Left hindlimb (tissue), 1 donor: ENCODE measurements around the gene KCNC3.
A peak's percentile ranks its signal among the peaks of the same experiment; 100 is the strongest.

Source experiments
- DNase-seq: peaks from one replicate; pipeline ENCODE4 v3.0.0-alpha.2; 2018

Gene KCNC3

GRCh38 chr19:50326101-50326664 lies 3.0 kb downstream of the KCNC3 start:
- DNase-seq = no peak

- DNase-seq = peak; percentile 69
Measured at GRCh38 chr19:50325310-50326100, 3.7 kb downstream of the KCNC3 start.

- DNase-seq = no peak
Measured at GRCh38 chr19:50324331-50324730, 4.8 kb downstream of the KCNC3 start.

- no peak for DNase-seq
Measured at GRCh38 chr19:50323782-50324133, 5.4 kb downstream of the KCNC3 start.

- no peak for DNase-seq
Measured at GRCh38 chr19:50322931-50323781, 6.0 kb downstream of the KCNC3 start.

GRCh38 chr19:50322234-50322633 lies 6.9 kb downstream of the KCNC3 start:
- no peak for DNase-seq

GRCh38 chr19:50321831-50322230 lies 7.3 kb downstream of the KCNC3 start:
- DNase-seq = no peak

- no peak for DNase-seq
Measured at GRCh38 chr19:50320596-50320995, 8.6 kb downstream of the KCNC3 start.

GRCh38 chr19:50320051-50320450 lies 9.1 kb downstream of the KCNC3 start:
- no peak for DNase-seq

GRCh38 chr19:50319156-50319555 lies 10.0 kb downstream of the KCNC3 start:
- DNase-seq = no peak

- DNase-seq = no peak
Measured at GRCh38 chr19:50318438-50318837, 10.7 kb downstream of the KCNC3 start.

GRCh38 chr19:50317115-50317514 lies 12.1 kb downstream of the KCNC3 start:
- DNase-seq = no peak

- DNase-seq = no peak
Measured at GRCh38 chr19:50315773-50316448, 13.3 kb downstream of the KCNC3 start.

- DNase-seq = no peak
Measured at GRCh38 chr19:50314724-50315708, 14.2 kb downstream of the KCNC3 start.

GRCh38 chr19:50313812-50314536 lies 15.2 kb downstream of the KCNC3 start:
- DNase-seq = no peak

- no peak for DNase-seq
Measured at GRCh38 chr19:50312967-50313811, 16.0 kb downstream of the KCNC3 start.

GRCh38 chr19:50311723-50312635 lies 17.2 kb downstream of the KCNC3 start:
- DNase-seq = no peak

- no peak for DNase-seq
Measured at GRCh38 chr19:50310759-50311465, 18.3 kb downstream of the KCNC3 start.
